ENCODE measurements around the gene AFF3.

The AFF3 gene

DNA sequence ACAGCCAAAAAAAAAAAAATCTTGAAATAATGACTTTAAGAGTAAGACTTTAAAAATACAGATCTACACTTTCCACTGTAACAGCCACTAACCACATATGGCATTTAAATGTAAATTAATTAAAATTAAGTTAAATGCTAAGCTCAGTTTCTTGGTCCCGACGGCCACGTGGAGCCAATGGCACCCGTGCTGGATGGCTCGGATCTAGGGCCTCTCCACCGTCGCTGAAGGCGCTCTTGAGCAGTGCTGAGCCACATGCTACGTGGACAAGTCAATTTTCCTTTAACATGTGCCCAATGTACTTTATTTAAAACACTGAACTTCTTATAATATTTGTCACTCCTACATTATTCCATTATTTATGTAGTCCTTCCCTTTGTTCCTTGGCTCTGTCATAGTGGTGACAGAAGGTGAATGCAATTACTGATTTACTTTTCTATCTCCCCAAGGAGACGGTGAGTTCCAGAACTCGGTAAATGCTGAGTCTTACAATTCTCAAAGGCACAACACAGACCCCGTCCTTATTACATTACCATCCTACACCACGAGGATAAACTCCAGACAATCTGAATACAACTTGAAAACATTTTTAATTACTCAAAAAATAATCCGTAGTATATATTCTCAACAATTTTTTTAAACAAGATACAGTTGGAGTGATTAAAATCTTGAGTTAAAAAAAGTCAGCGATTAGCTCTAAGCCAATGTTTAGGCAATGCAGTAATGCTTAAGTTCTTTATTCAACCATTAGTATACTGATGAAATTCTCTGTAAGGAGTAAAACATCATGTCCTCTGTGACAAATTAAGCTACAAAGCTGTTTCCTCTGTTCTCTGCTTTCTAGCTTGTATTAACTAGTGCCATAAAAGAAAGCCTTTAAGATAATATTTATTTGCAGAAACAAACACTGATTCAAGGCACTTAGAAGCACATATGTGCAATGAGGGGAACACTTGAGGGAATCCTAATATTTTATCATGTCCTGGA is 95.1 kb downstream of the AFF3 start:
- H3K36me3 ChIP-seq (replicated peaks), result no peaks in the 10 kb centered on the region
- H3K4me3 ChIP-seq, result no peak overlapping the region
- H3K27me3 ChIP-seq (ENCODE audit: low read depth), result 0 out of 2 replicates have a peak, but pooled peaks cover 4% of the 10 kb centered on the region
- H3K9me3 ChIP-seq, result no peaks in the 10 kb centered on the region
- no peak for DNase-seq (ENCODE audit: low spot score in 2 of 2)
- in situ Hi-C loops (cut with MboI; ENCODE audit: low sequenced_read_pairs), result no loop called here
- H3K4me1 ChIP-seq, result no peaks in the 10 kb centered on the region

DNA sequence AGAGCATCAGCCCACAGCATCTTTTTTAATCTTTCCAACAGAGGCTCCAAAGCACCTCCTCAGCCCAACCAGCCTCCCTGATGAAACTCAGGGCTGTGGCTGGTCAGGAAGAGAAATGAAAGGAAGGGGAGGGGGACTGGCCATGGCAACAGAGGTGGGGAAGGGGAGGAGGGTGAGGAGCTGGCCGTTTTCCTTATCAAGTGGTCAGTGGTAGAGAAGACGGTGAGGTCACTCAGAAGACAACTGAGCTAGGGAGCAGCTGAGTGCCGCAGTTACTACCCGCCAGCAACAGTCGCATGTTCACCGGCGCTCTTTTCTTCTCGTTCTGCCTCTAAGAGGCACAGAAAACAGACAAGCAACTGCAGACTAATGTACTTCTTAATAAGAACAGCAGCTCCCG is 97.4 kb downstream of the AFF3 start:
- Histone ChIP-seq H3K4me1 (no peaks in the 10 kb centered on the region), H3K27me3 (ENCODE audit: low read depth) (0 out of 2 replicates have a peak, but pooled peaks cover 4% of the 10 kb centered on the region), H3K36me3 (replicated peaks) (no peaks in the 10 kb centered on the region), H3K9me3 (no peaks in the 10 kb centered on the region), H3K4me3 (no peak overlapping the region)
- DNase-seq (ENCODE audit: low spot score in 2 of 2), result no peak
- in situ Hi-C loops (cut with MboI; ENCODE audit: low sequenced_read_pairs), result no loop called here

DNA sequence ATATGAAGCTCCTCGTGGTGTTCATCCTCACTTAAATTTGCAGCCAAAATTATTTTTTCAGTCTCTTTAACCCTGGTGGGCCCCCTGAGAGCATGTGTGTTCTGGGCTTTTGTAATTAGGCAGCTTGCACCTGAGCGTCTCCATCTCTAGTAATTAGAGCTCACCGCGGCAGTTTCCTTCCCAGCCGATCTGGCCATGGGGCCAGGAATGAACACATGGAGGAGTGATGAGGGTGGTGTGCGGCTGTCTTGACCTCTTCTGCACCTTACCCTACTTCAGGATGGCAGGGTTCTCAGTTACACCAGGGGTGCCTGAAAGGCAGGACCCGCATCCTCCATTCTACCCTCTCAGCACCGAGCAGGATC is 98.5 kb downstream of the AFF3 start:
- Histone ChIP-seq H3K27me3 (ENCODE audit: low read depth) (no peaks in the 10 kb centered on the region), H3K4me1 (no peaks in the 10 kb centered on the region), H3K36me3 (replicated peaks) (no peaks in the 10 kb centered on the region), H3K9me3 (no peaks in the 10 kb centered on the region), H3K4me3 (no peak overlapping the region)
- DNase-seq (ENCODE audit: low spot score in 2 of 2), result no peak
- in situ Hi-C loops (cut with MboI; ENCODE audit: low sequenced_read_pairs), result no loop called here

DNA sequence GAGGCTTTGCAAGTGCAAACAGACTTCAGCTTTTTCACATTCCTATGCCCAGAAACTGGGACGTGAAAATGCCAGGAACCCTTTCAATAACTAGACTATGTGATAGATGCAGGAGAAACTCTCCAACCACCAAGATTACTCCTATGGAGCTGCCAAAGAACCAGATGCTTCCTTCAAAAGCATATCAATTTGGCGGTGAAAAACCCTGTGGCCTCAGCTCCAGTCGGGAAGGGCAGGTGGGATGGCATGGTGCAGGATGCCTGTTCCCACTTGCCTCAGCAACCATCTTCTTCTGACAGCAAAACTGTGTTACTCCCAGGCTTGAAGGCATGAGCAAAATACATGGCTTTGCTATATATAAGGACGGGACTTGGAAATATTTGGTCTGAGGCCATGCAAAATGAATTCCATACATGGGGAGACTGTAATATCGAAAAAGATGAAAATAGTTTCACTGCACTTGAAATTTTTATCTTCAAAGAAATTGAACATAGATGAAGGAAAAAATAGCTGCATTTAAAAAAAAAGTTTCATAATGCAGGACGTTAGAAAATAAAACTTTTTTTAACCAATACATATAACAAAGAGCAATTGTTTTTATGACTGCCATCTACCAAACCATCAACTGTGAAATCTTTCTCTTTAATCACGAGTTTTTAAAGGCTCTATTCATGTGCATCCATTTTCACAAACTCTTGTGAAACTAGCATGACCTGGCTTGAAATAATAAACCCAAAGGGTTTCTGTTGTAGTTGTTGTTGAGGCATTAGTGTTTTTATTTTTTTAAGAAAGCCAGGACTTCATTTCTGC is 99.1 kb downstream of the AFF3 start:
- no peak overlapping the region for H3K4me3 ChIP-seq
- no peaks in the 10 kb centered on the region for H3K9me3 ChIP-seq
- H3K36me3 ChIP-seq (replicated peaks), result no peaks in the 10 kb centered on the region
- no peak for DNase-seq (ENCODE audit: low spot score in 2 of 2)
- in situ Hi-C loops (cut with MboI; ENCODE audit: low sequenced_read_pairs), result no loop called here
- no peaks in the 10 kb centered on the region for H3K27me3 ChIP-seq (ENCODE audit: low read depth)
- no peaks in the 10 kb centered on the region for H3K4me1 ChIP-seq

DNA sequence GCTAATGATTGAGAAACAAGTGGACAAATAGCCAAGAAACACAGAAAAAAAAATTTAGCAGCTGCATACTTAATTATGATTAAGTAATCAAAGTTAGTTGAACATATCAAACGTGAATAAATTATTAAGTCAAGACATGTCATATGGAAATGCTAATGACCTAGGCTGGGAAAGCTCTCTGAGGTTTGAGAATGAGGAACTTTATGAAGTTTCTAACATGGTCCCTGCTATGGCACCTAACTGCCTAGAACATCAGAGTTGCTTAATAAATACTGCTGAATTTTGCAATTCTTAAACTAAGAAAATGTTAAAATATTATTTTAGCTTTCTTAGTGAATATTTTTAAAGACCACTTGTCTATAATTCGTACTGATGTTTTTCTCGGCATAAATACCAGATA is 99.8 kb downstream of the AFF3 start:
- no peaks in the 10 kb centered on the region for H3K27me3 ChIP-seq (ENCODE audit: low read depth)

DNA sequence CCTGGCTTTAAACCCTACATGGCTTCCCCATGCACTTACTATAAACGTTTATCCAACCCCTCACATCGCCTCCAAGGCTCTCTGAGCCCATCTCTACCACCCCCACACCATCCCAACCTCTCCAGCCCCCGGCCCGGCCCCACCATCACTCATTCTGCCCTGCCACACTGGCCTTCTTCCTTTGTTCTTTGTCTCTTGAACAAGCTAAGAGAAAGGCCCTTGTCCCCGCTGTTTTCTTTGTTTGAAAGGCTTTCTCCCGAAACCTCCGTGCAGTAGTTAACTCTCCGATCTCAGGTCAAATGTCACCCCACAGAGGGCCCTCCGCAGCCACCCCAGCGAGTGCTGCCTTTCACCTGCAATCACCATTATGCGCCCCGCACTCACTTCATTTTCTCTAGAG is 100.4 kb downstream of the AFF3 start:
- Histone ChIP-seq H3K4me1 (no peaks in the 10 kb centered on the region), H3K27me3 (ENCODE audit: low read depth) (no peaks in the 10 kb centered on the region), H3K9me3 (no peaks in the 10 kb centered on the region), H3K4me3 (no peak overlapping the region), H3K36me3 (replicated peaks) (no peaks in the 10 kb centered on the region)
- DNase-seq (ENCODE audit: low spot score in 2 of 2), result no peak
- in situ Hi-C loops (cut with MboI; ENCODE audit: low sequenced_read_pairs), result no loop called here

More for the DNA sequence above, 99.8 kb downstream of the AFF3 start:
- no peak for DNase-seq (ENCODE audit: low spot score in 2 of 2)
- Histone ChIP-seq H3K4me1 (no peaks in the 10 kb centered on the region), H3K4me3 (no peak overlapping the region), H3K36me3 (replicated peaks) (no peaks in the 10 kb centered on the region), H3K9me3 (no peaks in the 10 kb centered on the region)
- in situ Hi-C loops (cut with MboI; ENCODE audit: low sequenced_read_pairs), result no loop called here

DNA sequence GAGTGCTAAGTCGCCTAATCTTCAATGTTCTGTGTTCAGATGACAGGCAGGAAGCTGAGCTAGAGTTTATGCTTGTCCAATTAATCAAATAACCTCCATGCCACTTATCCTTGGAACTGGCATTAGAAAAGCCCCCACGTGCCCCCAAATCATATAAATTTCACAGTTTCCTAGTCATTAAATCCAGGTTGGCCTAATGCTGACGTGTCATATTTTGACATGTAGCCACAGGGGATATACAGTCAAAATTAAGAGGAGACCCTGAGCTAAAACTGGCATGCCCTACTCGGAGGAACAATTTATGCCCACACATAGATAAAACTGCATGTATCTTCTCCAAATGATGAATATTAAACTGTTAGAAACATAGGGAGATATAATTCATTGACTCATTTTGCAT is 101.0 kb downstream of the AFF3 start:
- no peak for DNase-seq (ENCODE audit: low spot score in 2 of 2)
- no peak overlapping the region for H3K4me3 ChIP-seq
- no peaks in the 10 kb centered on the region for H3K9me3 ChIP-seq
- in situ Hi-C loops (cut with MboI; ENCODE audit: low sequenced_read_pairs), result no loop called here
- no peaks in the 10 kb centered on the region for H3K27me3 ChIP-seq (ENCODE audit: low read depth)
- no peaks in the 10 kb centered on the region for H3K36me3 ChIP-seq (replicated peaks)
- H3K4me1 ChIP-seq, result no peaks in the 10 kb centered on the region

DNA sequence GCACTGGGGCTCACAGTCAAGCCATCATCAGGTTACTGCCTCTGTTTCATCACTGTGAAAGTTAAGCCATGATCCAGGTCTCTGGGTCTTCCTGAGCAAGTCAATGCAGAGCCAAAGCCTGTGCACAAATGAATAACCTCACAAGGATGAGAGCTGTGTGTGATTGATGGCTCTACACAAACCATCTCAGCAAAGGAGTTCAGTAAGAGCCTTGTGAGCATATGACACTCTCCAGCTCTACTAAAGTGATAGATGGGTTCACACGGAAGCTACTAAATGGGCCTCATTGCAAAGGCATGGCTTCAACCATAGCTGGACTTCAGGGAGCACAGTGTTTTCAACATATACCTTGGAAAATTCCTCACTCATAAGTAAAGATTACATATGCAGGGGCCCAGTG is 101.5 kb downstream of the AFF3 start:
- no peaks in the 10 kb centered on the region for H3K27me3 ChIP-seq (ENCODE audit: low read depth)
- H3K4me1 ChIP-seq, result no peaks in the 10 kb centered on the region
- H3K4me3 ChIP-seq, result no peak overlapping the region
- in situ Hi-C loops (cut with MboI; ENCODE audit: low sequenced_read_pairs), result no loop called here
- no peaks in the 10 kb centered on the region for H3K36me3 ChIP-seq (replicated peaks)
- H3K9me3 ChIP-seq, result no peaks in the 10 kb centered on the region
- no peak for DNase-seq (ENCODE audit: low spot score in 2 of 2)

DNA sequence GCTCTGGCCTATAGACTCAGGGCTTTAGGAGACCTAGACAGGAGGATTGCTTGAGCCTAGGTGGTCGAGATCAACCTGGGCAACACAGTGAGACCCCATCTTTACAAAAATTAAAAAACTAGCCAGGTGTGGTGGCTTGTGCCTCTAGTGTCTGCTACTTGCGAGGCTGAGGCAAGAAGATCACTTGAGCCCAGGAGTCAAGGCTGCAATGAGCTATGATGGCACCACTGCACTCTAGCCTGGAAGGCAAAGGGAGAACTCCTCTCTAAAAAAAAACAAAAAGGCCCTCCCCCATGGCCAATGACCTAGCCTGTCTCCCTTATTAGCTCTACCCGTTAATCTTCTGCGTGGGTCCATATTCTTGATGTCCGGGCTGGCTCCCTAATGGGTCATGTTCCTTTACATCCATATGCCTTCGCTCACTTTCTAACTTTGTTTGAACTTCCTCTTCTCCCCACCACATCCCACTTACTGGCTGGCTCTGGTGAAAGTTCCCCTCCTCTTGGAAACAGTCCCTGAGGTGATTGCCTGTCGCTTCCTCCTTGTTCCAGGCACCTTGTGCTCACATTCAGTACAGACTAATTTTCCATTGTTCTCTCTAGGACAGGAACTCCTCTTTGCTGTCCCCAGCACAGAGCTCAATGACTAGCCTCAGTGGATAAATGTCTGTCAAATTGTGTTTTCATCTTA is 103.0 kb downstream of the AFF3 start:
- H3K27me3 ChIP-seq (ENCODE audit: low read depth), result no peaks in the 10 kb centered on the region
- no peak overlapping the region for H3K4me3 ChIP-seq
- no peaks in the 10 kb centered on the region for H3K9me3 ChIP-seq
- no peaks in the 10 kb centered on the region for H3K36me3 ChIP-seq (replicated peaks)
- no peak for DNase-seq (ENCODE audit: low spot score in 2 of 2)
- peaks cover 10% of the 10 kb centered on the region for H3K4me1 ChIP-seq
- in situ Hi-C loops (cut with MboI; ENCODE audit: low sequenced_read_pairs), result no loop called here

DNA sequence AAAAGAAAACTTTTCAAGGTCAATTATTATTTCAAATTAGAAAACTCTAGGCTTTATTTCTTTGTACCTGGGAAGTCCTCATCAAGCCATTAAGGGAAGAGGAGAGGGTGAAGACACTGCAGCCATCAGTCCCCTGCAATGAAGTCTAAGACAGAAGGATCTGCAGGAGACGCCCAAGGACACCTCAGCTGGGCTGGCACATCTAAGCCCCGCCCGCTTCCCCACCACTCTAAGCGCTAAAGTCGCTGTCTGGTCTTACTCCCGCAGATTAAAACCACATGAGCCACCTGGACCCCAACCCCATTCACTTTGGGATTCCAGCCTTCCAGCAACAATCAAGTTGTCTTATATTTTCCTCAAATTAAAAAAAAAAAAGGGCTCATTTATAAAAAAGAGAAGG is 104.4 kb downstream of the AFF3 start:
- no peaks in the 10 kb centered on the region for H3K9me3 ChIP-seq
- no peaks in the 10 kb centered on the region for H3K36me3 ChIP-seq (replicated peaks)
- peak in 1 of 2 experiments; percentile 19 for DNase-seq (ENCODE audit: low spot score in 2 of 2)
- in situ Hi-C loops (cut with MboI; ENCODE audit: low sequenced_read_pairs), result no loop called here
- H3K4me1 ChIP-seq, result peaks cover 18% of the 10 kb centered on the region
- no peak overlapping the region for H3K4me3 ChIP-seq
- H3K27me3 ChIP-seq (ENCODE audit: low read depth), result no peaks in the 10 kb centered on the region

DNA sequence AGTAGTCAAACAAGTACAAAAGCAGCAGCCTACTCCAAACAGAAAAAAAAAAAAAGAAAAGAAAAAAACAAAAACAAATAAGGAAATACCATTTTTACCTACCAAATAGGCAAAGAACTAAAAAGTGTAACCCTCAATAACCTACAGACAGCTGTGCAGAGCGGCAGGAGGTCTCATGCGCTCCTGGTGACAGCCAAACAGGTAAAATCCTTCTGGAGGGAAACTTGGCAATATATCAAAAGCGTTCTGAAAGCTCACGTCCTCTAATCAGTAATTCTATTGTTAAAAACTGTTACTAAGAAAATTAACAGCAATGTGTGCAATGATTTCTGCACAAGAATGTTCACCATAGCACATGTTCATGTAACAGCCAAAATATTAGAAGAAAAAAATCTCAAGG is 105.6 kb downstream of the AFF3 start:
- Histone ChIP-seq H3K9me3 (no peaks in the 10 kb centered on the region), H3K36me3 (replicated peaks) (no peaks in the 10 kb centered on the region), H3K4me1 (peaks cover 18% of the 10 kb centered on the region), H3K27me3 (ENCODE audit: low read depth) (no peaks in the 10 kb centered on the region), H3K4me3 (no peak overlapping the region)
- in situ Hi-C loops (cut with MboI; ENCODE audit: low sequenced_read_pairs), result no loop called here
- no peak for DNase-seq (ENCODE audit: low spot score in 2 of 2)

DNA sequence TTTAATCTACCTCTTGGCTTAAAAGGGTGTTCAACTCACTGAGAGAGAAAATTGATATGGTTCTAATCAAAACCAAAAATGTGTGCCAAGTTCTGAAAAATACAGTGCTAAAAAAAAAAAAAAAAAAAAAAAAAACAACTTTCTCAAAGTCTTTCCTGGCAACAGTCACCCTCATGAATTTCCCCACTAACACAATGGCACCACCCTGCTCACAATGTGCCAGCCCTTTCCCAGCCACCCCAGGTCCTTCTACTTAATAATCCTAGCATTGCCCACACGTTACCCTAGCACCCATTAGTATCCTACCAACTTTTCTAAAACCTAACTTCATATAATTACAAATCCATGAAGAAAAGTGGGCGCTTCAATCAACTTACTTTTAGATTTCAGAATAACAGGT is 106.4 kb downstream of the AFF3 start:
- no peaks in the 10 kb centered on the region for H3K9me3 ChIP-seq
- no peak overlapping the region for H3K4me3 ChIP-seq
- in situ Hi-C loops (cut with MboI; ENCODE audit: low sequenced_read_pairs), result no loop called here
- no peaks in the 10 kb centered on the region for H3K27me3 ChIP-seq (ENCODE audit: low read depth)
- no peak for DNase-seq (ENCODE audit: low spot score in 2 of 2)
- peaks cover 18% of the 10 kb centered on the region for H3K4me1 ChIP-seq
- no peaks in the 10 kb centered on the region for H3K36me3 ChIP-seq (replicated peaks)

DNA sequence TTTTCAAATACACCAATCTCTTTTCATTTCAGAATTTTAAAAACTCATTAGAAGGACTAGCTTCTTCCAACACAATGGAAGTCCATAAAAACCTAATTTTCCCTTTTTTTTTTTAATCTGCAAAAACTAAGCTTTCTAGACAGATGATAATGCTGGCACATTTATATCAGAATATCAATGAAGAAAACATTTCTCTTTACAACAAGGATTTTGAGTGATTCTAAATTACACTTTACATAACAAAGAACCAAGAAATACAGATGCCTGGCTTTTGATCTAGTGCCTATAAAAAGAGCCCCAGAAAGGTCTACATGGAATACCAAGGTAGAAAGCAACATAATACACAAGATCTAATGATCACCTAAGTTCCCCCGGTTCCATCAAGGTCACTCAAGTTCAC is 108.0 kb downstream of the AFF3 start:
- in situ Hi-C loops (cut with MboI; ENCODE audit: low sequenced_read_pairs), result no loop called here
- Histone ChIP-seq H3K4me3 (no peak overlapping the region), H3K4me1 (peaks cover 18% of the 10 kb centered on the region), H3K36me3 (replicated peaks) (no peaks in the 10 kb centered on the region), H3K27me3 (ENCODE audit: low read depth) (no peaks in the 10 kb centered on the region), H3K9me3 (no peaks in the 10 kb centered on the region)
- peak in 1 of 2 experiments; percentile 91 for DNase-seq (ENCODE audit: low spot score in 2 of 2)

DNA sequence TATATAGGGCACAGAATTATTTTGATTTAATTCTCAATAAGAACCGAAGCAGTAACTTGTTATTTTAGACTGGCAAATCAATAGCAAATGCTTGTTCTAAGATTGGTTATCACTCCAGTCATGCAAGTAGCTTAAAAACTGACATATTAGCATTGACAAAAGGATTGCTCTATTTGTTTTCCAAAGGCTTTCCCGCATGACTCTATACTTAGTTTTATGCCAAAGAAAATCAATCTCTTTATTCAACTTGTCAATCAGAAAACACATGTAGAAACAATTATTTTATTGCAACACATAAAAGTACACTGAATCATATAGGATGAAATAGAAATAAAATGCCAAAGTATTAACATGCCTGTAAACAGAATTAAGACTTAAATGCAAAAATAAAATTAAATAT is 108.4 kb downstream of the AFF3 start:
- Histone ChIP-seq H3K9me3 (no peaks in the 10 kb centered on the region), H3K4me1 (peaks cover 18% of the 10 kb centered on the region), H3K27me3 (ENCODE audit: low read depth) (no peaks in the 10 kb centered on the region), H3K4me3 (no peak overlapping the region), H3K36me3 (replicated peaks) (no peaks in the 10 kb centered on the region)
- in situ Hi-C loops (cut with MboI; ENCODE audit: low sequenced_read_pairs), result no loop called here
- DNase-seq (ENCODE audit: low spot score in 2 of 2), result peak in 1 of 2 experiments; percentile 59

Data from HAP-1 (cell line).